ENCODE measurements around the gene SACS.
"Not testable (repeated sequence)": the region's sequence is repeated elsewhere in the genome, so short reads cannot be mapped to it uniquely, and the experiment has no call there.

Gene SACS

DNA sequence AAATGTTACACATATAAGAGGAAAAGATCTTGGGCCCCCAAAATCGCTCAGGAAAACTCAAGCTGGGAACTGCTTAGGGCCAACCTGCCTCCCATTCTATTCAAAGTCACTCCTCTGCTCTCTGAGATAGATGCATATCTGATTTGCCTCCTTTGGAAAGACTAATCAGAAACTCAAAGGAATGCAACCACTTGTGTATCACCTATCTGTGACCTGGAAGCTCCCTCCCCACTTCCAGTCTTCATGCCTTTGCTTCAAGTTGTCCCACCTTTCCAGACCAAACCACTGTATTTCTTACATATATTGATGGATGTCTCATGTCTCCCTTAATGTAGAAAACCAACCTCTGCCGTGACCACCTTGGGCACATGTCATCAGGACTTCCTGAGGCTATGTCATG is 32.3 kb downstream of the SACS start:
- DNase-seq: not testable (repeated sequence)

DNA sequence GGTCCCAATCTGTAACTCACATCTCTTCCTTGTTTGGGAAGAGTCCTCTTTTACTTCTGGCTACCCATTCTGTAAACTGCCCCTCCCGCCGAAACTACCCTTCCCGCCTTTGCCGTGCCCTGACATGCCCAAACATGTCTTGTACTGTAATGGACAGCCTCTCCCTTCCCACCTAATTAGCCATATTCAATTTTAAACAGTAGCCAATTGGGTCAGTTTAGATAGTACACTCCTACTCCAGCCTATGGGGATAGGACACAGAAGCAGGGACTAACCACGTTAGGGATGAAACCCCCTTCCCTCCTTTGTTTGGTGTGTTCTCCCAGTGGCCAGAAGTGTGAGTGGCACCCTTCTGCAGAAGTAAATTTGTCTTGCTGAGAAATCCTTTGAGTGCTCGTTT is 34.2 kb downstream of the SACS start:
- no peak for DNase-seq

DNA sequence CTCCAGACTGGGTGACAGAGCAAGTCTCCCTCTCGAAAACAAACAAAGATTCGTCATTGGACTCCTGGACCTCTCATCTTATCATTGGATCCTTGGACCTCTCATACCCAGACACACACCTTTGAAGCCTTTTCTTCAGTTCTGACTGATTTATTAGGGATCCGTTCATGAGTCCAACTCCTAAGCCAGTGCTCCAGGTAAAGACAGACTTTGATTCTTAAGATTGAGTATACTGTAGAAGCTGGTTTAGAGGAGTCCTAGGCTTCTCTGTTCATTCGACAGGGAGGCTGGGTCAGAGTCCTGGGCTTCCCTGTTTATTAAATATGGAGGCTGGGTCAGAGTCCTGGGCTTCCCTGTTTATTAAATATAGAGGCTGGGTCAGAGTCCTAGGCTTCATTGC is 38.7 kb downstream of the SACS start:
- DNase-seq: no peak

DNA sequence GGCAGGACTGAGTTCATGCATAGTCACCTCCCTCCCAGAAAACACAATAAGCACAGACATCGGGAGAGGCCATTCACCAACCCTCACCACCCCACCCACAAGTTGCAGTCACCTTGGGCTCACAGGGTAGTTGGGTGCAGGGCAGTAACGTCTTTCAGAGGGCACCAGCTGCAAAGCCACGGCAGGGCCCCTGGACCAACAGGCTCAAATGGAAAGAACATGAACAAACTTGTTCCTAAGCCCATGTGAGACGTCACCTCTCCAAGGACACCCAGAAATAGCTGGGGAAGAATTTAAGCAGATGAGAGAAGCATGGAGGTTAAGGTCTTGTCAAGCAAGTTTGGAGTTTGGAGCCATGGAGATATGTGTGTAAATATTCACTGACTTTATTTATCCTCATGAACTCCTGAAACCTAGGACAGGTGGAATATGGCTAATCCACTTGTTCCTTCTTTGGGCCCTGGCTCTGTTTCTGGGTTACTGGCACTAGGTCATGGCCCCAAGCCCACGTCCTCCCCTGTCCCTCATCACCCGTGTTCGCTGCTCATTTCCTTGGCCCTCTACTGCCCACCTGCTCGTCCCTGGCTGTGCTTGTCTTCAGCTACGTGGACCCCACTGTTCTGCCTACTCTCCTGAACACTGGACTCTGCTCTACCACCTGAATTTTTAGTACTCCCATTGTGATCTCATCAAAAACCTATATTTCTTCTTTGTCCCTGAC is 40.4 kb downstream of the SACS start:
- no peak for DNase-seq

DNA sequence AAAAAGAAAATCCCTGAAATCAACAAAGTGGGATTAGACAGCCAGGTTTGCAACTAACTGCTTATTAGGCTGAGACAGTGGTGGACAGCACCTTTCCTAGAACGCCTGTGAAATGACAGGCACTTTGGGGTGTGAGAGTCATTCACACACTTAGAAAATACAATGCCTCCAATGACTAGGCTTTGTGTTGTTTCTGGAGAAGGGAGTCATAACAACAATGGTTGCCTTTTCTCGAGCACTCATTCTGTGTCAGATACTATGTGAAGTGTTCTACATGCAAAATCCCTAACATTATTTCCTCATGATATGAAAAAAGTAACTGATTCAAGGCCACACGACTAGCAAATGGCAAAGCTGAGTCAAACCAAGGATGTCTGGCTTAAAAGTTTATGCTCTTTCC is 41.2 kb downstream of the SACS start:
- DNase-seq: no peak

DNA sequence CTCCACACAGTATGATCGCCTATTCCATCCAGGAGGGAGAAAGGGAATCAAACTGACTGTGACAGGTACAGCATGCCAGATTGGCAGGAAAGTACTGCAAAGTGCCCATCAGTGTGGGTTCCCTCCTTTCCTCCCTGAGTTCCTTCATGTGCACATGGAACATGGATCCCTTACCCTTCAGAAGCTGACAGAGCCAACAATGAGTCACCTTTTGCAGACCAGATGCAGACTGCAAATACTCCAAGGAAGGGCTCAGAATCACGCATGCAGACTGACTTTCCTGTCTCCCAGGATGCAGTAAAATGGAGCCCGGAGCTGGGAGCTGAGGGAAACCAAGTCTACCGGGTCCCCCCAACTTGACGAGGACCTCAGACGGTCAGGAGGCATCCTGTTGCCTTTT is 41.8 kb downstream of the SACS start:
- no peak for DNase-seq

DNA sequence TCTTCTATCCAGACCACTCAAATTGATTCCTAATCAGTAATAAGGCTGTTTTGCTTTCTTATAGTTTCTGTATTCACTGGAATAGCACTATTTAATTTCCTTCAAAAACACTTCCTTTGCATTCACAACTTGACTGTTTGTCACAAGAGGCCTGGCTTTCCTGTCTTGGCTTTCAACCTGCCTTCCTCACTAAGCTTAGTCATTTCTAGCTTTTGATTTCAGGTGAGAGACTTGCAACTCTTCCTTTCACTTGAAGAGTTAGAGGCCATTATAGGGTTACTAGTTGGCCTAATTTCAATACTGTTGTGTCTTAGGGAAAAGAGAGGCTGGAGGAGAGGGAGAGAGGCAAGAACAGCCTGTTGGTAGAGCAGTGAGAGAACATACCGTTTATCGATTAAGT is 47.0 kb downstream of the SACS start:
- no peak for DNase-seq

DNA sequence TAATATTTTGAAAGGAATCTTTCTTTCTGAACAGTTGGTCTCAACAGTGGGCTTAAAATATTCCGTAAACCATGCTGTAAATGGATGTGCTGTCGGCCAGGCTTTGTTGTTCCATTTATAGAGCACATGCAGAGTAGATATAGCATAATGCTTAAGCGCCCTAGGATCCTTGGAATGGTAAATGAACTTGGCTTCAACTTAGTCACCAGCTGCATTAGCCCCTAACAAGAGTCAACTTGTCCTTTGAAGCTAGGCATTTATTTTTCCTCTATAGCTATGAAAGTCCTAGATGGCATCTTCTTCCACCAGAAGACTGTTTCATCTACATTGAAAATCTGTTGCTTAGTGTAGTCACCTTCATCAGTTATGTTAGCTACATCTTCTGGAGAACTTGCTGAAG is 47.6 kb downstream of the SACS start:
- DNase-seq: no peak

DNA sequence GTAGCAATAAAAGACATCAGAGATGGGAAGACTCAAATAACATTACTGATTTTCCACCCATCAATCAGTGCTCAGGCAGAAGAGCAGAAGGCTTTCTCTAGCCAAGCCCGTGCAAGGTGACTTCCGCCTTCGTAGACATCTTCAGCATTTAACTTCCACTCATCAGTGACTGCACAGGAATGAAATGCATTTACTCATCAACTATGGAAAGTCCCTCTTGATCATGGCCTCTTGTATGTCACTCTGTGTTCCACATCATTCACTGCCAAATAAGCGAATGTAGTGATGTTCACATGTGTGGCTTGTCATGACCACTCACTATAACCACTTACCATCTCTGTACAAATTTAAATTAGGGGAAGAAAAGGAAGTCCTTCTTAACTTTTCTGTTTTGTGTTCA is 49.4 kb downstream of the SACS start:
- DNase-seq: no peak

DNA sequence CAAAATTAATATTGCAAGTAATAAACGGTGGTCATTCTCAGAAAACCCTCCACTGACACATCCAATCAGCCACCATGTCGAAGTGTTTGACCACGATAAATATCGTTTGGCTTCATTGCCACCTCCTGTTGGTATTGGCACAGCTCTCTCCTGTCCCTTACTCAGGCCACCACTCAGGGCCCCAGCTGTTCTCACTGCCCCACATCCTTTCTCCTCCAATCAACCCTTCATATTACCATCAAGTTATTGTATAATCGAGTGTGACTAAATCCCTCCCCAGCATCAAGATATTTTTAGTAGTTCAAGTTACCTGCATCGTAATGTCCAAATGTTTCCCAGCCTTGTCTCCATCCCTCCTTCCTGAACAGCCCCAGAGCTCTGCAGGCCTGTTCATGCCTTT is 50.4 kb downstream of the SACS start:
- DNase-seq: no peak

DNA sequence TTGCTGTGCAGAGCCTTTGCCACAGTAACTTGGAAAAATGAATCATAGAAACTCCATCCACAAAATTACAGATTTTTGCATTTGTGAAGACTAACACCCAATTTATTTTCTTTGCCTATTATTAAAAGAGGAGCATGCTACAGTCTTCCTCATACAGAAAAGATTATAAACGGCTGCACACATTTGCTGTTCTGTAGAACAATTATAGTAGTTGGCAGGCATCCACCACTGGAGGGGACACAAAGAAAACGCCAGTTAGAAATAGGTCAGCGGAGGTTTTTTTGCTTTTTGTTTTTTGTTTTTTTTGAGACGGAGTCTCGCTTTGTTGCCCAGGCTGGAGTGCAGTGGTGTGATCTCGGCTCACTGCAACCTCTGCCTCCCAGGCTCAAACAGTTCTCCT is 51.6 kb downstream of the SACS start:
- peak; percentile 40 for DNase-seq

DNA sequence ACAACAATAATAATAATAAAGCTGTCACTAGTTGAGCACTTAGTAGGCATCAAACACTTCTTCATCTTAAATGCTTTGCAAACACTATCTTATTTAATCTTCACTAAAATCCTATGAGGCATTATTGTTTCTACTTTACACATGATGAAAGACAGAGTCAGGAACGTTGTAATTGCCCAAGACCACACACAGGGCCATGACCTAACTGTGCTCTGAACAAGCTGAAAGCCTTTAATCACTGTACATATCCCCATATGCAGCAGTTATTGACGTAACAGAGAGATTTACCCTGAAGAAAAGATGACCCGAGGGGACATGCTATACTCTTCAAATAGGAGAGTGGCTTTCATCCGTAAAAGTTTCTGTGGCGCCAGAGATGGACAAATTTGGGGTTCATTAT is 53.0 kb downstream of the SACS start:
- DNase-seq: no peak

DNA sequence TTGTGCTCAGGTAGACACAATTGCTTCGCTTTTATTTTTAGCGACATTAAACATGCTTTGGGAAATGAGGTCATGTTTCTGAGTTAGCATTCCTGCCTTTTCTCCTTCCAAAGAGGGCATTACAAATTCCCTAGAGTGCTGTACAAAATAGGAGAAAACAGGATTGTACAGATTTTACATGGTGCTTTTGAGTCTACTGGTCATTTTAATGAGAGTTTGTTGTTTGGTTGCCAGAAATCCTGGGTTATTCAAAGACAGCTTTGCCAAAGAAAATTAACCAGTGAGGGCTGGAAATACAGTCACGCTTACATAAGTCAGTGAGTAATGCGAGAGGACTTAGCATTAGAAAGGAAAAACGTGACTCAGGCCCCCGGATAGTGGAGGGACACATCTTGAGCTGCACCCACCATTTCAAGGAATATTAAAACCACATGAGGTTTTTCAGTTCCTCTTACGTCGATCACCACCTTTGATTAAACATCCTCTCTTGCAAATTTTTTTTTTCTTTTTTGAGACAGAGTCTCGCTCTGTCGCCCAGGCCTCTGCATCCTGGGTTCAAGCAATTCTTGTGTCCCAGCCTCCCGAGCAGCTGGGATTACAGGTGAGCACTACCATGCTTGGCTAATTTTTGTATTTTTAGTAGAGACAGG is 55.4 kb downstream of the SACS start:
- DNase-seq: no peak

DNA sequence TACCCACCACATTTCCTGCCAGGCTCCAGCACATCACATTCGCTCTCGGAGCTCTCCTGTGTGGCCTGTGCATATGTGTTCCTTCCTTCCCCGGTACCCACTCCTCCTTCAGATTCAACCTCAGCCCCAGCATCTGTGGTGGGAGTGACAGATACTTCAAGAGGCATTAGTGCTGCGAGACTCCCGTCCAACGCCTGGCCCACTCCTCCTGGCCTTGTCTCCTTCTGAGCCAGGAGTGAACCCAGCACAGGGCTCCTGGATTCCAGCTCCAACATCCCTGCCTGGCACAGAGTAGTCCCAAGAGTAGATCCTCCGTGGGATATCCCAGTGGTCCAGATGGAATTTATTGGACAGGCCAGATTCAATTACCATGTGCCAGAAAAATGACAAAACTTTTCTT is 55.9 kb downstream of the SACS start:
- no peak for DNase-seq

DNA sequence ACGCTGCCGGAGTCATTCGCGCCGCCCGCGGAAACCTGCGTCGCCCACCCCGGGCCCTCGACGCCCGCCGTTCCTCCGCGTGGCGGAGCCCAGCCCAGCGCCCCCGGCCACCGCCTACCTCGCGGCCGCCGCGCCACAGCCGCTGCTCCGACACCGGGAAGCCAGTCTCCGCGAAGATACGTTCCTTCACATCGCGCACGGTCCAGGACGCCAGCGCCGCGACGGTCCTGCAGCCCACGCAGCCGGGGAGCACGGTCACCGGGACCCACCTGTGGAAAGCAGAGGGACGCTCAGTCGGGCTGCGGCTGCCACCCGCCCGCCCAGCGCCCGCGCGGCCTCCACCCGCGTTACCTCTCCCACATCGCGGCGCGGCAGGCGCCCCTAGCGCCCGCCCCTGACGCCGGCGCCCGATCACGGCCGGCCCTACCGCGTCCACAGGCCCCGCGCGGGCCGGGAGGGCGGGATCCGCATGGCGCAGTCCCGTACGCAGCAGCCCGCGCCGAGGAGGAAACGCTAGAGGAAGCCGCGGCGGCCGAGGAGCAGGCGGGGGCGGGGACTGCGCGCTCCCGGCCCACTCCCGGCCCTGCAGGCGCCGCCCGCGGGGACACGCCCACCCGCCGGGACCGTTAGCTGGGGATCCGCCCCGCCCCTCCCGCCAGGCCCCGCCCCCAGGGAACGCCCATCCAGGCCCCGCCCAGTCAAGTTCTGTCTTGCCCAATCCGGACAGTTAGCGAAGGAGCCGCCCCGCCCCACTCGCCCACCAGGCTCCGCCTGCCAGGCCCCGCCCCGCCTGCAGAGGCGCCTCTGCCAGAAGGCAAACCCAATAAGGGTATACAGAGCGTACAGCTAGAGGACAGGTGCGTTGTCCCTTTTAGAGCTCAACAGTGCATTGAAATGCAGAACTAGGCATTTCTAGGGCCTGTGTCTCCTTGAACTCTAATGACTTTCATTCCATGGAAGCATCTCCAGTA is 58.2 kb downstream of the SACS start:
- peak; percentile 87 for DNase-seq

DNA sequence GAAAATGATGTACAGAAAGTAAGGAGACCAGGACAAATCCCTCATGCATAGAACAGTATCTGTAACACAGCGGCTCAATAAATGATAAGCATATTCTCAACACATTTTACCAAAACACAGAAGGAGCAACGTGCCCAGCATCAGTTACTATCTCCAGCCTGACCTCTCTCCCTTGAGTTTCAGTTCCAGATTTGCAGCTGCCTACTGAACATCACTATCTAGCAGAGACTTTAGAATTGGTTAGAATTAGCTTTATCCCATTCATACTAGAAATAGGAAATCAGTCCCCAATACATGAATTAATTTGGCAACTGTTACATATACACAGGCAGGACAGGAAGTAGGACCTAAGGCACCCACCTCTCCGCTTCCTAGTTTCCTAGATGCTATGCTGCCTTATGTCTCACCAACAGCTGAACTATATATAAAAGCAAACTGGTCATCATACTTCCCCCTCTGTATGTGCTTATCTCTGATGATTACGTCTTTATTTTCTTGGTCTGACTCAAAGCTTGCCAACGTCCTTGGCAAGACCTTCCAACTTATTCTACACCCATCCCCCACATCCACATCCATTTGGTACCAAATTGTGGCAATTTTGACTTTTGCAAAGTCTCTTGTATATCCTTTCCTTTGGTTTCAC is 61.1 kb downstream of the SACS start:
- DNase-seq: no peak

DNA sequence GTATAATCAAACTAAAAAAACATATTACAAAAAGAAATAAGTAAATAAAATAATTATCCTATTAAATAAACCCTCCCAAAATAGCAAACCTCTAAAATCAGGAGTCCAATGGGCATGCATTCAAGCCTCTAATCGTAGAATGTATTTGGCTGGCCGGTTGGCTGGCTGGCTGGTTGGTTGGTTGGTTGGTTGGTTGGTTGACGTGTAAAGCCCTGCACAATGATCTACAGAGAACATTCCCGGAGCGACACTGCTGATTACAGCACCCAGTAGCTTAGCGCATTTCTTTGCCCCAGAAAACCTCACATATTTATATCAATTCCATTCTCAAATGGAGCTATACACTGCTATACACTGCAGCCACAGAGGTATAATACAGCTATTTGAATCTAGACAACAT is 65.6 kb downstream of the SACS start:
- DNase-seq: no peak

DNA sequence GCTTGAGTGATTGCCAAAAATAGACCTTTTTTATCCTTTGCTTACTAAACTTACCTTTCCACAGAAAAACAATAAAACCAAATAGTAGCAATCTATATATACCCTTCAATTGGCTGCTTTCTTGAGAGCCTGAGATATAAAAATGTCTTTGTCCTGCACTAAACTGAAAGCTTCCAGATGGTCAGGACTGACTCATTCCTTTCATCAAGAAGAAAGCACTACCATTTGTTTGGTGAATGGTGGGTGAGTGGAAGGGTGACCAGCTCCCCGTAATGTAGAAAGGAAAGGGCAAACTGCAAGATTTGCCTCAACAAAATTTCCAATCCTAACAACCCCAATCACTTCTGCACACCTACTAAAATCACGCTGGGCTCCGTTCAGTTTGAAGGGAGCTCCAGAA is 67.8 kb downstream of the SACS start:
- no peak for DNase-seq

DNA sequence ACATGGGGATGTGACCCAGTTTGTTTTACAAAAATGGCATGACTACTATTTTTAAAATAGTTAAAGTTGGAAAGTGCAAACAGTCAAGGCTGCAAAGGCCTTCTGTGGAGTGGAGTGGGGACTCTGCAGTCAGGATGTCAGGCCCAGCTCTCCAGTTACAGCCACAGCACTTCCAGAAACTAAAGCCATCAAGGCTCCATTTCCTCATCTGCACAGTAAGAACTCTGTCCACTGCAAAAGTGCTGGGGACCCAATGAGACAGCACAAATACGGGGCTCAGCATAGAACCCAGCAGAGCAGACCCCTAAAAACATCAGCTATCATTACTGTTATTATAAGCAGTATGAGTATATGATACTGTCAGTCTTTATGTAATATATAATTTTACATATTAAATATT is 73.6 kb downstream of the SACS start:
- no peak for DNase-seq

DNA sequence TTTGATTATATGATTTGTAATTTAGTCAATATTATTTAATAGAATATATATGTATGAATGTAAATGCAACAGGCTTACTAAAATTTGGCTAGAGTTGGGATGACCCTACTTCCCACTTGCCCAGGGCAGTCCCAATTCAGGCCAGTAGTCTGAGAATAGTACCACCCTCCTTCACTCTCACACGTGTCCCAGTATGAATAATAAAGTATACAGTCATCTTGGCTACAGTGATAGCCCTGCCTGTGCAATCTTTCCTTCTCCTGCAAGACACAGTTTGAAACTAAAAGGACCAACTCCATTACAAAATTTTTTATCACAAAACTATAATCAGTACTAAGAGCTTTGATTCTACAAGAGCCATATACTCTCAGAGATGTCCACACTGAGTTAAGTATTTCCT is 76.2 kb downstream of the SACS start:
- DNase-seq: no peak

DNA sequence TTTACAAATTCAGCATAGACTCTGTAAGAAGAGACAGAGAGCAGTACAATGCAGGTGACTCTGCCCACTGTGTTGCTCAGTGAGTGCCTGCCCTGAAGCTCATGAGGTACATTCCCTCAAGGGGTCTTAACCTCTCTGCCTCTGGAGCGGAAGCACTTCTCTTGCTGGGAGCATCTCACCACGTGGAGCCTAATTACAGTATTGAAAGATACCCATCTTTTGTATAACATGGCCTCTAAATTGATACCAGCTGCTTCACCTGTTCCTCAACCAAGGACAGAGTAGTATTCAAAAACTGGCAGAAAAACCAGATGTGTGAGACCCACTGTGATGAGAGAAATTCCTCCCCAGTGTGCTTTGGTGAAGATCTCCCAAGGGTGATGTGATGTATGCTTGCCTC is 77.1 kb downstream of the SACS start:
- no peak for DNase-seq

DNA sequence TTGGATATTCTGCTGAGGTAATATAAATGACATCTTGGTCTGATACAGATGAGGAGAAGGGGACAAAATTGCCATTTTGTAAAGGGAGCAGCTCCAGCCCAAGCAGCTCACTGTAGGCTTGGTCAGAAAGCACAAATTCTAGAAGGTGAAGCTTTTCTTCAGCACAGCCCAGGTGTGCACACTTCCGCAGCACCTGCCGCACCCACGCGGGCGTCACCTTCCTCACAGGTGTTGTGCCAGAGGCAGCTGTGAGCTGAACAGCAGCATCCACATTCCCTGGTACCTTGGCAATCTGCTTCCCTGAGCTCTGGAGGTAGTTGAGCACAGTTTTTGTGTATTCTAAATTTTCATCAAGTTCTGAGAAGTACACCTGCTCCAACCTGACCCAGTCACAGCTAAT is 79.0 kb downstream of the SACS start:
- no peak for DNase-seq

DNA sequence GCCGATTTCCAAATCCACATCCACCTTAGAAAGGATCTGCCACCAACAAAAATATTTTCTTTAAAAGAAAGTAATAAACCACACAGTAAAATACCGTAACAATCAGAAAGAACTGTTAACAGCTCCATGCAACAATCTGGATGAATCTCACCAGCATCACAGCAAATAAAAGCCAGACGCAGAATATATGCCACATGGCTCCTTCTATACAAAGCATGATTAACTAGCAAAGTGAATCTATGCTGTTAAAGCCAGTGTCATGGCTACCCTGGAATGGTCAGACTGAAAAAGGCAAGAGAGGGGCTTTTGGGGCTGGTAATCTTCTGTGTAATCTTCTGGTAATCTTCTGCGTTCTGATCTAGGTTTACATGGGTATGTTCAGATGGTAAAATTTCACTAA is 81.3 kb downstream of the SACS start:
- no peak for DNase-seq

Data from NCI-H1092 (cell line).